Posterior cingulate gyrus (tissue), 11 donors: ENCODE measurements around the gene CDSN.

ENCODE experiments used
- DNase-seq, 10 donors: peaks; one replicate each; pipeline versions ENCODE4 v3.0.0 to v3.0.0-alpha.2; 2020 to 2021; ENCODE audit warnings: mixed read lengths in 3 of 10
- intact Hi-C: fragments of 100-400 bp; cut with DNase I; formaldehyde crosslinking; loops from one replicate; pipeline ENCODE4 v1.15.1; 2023

Gene CDSN

GRCh38 chr6:31149827-31150447 lies 29.7 kb upstream of the CDSN start:
- intact Hi-C loops = no loop called here
- DNase-seq = peak in 1 of 10 donors; percentile 7

GRCh38 chr6:31145386-31145785 lies 25.1 kb upstream of the CDSN start:
- peak in 1 of 10 donors; percentile 61 for DNase-seq
- intact Hi-C loops = no loop called here

DNA sequence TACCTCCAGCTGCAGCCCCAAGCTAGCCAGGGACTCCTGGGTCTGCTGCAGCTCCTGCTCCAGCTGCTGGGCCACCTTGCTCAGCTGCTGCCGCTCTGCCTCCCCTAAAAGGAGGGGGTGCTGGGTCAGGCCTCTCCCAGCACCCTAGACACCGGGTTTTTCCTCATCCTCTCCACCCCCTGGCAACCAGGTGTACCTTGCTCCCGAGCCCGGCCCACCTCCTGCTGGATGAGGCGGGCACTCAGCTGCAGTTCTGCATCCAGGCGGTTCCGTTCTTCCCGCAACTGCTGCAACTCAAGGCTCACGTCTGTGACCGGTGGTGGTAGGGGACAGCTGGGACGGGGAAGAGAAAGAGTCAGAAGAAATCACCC lies 24.7 kb upstream of the CDSN start:
- DNase-seq = peak in 1 of 10 donors; percentile 44
- intact Hi-C loops = no loop called here

DNA sequence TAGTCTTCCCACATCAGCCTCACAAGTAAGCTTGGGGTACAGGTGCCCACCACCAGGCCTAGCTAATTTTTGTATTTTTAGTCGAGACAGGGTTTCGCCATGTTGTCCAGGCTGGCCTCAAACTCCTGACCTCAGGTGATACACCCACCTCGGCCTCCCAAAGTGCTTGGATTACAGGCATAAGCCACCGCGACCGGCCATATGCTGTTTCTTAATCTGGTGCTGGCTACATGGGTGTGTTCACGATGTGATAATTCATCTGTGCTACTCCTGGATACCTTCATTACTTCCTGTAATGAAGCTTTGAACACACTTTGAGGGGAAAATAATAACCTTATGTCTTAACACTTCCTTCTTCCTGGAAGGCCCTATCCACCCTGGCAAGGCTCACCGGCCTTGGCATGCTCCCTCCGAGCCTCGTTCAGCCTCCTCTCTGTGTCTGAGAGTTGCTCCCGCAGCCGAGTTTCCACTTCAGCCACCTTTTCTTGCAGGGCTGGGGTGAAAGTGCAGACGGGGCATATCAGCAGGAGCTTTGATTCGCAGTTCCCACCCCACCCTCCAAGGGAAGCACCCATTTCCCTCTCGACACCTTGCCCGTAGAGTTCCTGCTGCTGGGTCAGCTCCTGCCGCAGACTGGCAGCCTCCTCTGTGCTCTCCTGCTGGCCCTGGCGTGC lies 24.2 kb upstream of the CDSN start:
- peak in 1 of 10 donors; percentile 63 for DNase-seq
- intact Hi-C loops = no loop called here

GRCh38 chr6:31143148-31143547 lies 22.9 kb upstream of the CDSN start:
- intact Hi-C loops = no loop called here
- DNase-seq = peak in 1 of 10 donors; percentile 79

DNA sequence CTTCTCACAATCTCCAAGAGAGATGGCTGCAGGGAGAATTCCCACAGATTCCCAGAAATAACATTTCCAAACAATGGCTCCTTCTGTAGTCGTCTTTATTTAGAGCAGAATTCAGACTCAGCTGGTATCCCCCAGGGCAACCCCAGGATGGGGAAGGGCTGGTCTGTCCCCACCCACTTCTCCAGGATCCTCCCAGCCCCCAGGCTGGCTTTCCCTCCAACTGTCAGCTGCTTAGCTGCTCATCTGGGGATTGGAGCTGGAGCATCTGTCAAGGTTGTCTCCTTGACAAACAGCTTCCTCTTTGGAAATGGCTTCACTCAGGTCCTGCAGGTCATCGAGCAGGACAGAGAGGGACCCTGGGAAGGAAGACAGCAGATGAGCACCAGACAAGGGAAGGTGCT lies 22.1 kb upstream of the CDSN start:
- DNase-seq = peak in 1 of 10 donors; percentile 36
- intact Hi-C loops = no loop called here

GRCh38 chr6:31140643-31141042 lies 20.4 kb upstream of the CDSN start:
- DNase-seq = peak in 2 of 10 donors; percentile 69 to 71

DNA sequence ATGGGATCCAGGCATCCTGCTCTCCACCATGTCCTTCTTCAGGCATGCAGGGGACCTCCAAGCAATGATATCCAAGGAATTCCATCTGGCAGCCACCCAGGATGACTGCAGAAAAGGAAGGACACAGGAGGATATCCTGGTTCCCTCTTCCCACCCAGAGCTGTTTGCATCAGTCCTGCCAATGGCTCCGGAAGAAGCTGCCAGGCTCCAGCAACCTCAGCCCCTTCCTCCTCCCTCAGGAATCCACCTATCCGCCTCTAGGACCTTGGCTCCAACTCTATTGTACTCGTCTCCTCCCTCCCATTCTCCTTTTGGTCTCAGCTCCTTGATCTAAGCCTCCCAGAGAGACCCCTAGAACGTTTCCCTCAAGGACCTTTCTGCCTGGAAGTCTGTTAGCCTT lies 19.4 kb upstream of the CDSN start:
- no peak for DNase-seq
- intact Hi-C loops = no loop called here

More at GRCh38 chr6:31140643-31141042, 20.4 kb upstream of the CDSN start:
- intact Hi-C loops = no loop called here

GRCh38 chr6:31138982-31139381 lies 18.7 kb upstream of the CDSN start, which contains the start of gene PSORS1C2:
PSORS1C2 (minus strand) TSS chr6:31139066; CDS start chr6:31139026, 40 bp downstream.
- intact Hi-C loops = no loop called here
- no peak for DNase-seq

DNA sequence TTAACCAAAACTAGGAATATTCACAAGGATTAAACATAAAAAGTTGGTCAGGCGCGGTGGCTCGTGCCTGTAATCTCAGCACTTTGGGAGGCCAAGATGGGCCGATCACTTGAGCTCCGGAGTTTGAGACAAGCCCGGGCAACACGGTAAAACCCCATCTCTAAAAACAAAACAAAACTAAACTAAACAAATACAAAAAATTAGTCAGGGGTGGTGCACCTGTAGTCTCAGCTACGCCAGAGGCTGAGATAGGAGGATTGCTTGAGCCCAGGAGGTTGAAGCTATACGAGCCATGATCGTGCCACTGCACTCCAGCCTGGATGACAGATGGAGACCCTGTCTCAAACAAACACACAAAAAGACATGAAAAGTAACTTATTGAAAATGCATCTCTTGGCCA lies 15.5 kb upstream of the CDSN start:
- DNase-seq = no peak
- intact Hi-C loops = no loop called here

- intact Hi-C loops = no loop called here
- no peak for DNase-seq
Observed at GRCh38 chr6:31132806-31133205, 12.6 kb upstream of the CDSN start.

GRCh38 chr6:31131595-31131994 lies 11.3 kb upstream of the CDSN start:
- intact Hi-C loops = no loop called here
- DNase-seq = no peak

DNA sequence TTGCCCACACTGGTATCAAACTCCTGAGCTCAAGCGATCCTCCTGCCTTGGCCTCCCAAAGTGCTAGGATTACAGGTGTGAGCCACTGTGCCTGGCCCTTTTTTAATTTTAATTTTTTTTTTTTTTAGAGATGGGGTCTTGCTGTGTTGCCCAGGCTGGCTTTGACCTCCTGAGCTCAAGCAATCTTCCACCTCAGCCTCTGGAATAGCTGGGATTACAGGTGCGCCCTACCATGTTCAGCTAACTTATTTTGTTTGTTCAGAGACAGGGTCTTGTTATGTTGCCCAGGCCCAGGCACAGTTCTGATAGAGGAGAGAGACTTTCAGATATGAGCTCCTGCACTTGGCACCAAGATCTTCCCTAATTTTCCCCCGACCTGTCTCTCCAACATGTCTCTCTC lies 10.5 kb upstream of the CDSN start:
- intact Hi-C loops = no loop called here
- DNase-seq = no peak

DNA sequence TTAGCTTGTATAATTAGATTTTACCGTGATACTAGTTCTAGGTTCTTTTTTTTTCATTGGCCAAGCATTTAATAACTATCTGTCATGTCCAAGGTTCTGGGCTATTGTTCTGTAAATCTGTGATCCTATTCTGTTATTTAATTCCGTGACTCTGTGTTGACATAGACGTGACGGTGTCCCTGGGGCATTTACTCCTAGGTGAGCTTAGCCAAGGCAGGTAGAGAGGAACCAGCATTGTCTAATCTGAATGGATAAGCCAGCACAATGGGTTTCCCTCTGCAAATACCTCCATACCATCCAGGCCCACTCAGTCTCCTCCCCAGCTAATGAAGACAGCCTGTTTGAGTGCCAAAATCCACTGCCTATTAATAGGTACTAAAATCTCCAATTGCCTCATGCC lies 8.9 kb upstream of the CDSN start:
- DNase-seq = no peak
- intact Hi-C loops = no loop called here

- intact Hi-C loops = no loop called here
- DNase-seq = peak in 6 of 10 donors; percentile 45 to 87 (median 58)
Observed at GRCh38 chr6:31128093-31128676, 7.9 kb upstream of the CDSN start.

DNA sequence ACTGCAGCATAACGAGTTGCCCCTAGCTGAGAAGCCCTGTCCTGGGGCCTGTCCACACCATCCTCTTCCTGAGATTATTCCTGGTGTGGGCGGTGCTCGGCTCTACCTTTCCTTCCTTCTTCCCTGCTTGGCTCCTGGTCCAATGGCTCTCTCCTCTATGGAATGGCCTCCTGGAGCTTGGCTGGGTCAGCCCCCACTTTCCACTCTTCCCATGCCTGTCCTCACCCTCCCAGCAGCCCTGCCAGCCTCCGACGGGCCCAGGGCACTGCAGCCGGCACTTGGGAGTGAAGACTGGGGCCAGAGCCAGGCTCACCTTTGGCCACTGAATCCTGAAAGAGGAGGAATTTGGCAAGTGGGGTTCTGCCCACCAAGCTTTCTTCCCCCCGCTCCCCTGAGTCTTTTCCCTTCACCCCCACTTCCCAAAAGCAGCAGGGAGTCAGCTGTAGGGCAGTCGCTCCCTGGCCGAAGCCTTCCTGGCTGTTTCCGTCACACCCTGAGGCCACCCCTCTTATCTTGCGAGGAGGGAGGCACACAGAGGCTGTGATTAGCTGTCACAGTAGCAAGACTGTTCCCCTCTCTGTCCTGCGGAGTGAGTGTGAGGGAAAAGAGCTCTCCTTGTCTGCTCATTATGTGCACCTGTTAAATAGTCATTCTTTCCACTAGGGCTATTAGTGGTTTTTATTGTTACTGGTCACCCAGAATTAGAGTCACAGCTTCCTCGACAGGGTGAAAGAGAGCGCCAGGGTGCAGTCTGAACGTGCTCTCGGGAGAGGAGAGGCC lies 6.3 kb upstream of the CDSN start:
- no peak for DNase-seq
- intact Hi-C loops = no loop called here

GRCh38 chr6:31125586-31126363 lies 5.5 kb upstream of the CDSN start:
- DNase-seq = peak in 1 of 10 donors; percentile 55

GRCh38 chr6:31125162-31125561 lies 4.9 kb upstream of the CDSN start:
- DNase-seq = peak in 1 of 10 donors; percentile 52
- intact Hi-C loops = no loop called here

More at GRCh38 chr6:31125586-31126363, 5.5 kb upstream of the CDSN start:
- intact Hi-C loops = no loop called here

GRCh38 chr6:31122791-31123706 lies 2.8 kb upstream of the CDSN start:
- peak in 9 of 10 donors; percentile 29 to 92 (median 52) for DNase-seq
- intact Hi-C loops = no loop called here
